Epithelial cell of alveolus of lung (primary cell): Measurements from ENCODE around the gene OR2T6. TPM values are rescaled to one million over a fixed set of nuclear protein-coding genes. Genes with fewer than 3 reads are reported as not detected.

ENCODE experiments used
- total RNA-seq: library from RNA; depleted of rRNA; stranded (reverse); fragments of >200 nt; gene quantifications from 2 replicates; pipeline ENCODE4 v1.2.1, GENCODE V29; 2015

Gene OR2T6, protein sequence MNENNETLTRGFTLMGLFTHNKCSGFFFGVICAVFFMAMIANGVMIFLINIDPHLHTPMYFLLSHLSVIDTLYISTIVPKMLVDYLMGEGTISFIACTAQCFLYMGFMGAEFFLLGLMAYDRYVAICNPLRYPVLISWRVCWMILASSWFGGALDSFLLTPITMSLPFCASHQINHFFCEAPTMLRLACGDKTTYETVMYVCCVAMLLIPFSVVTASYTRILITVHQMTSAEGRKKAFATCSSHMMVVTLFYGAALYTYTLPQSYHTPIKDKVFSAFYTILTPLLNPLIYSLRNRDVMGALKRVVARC
- not detected in 2 replicates for total RNA-seq

GRCh38 chr1:248375446-248375845 is at the start of gene OR2T6:
OR2T6 (plus strand) TSS chr1:248375746; CDS start chr1:248387609, 11,863 bp downstream.

GRCh38 chr1:248348475-248348874 is 27.1 kb upstream of the OR2T6 start, which contains the start of gene OR14C36:
OR14C36 (plus strand) TSS chr1:248348775; CDS start chr1:248348775, 0 bp downstream.

GRCh38 chr1:248361121-248361715 is 14.3 kb upstream of the OR2T6 start, which contains the start of gene OR2T4:
OR2T4 (plus strand) TSS chr1:248361665; CDS start chr1:248361665, 0 bp downstream.

GRCh38 chr1:248402748-248403147 is 27.2 kb downstream of the OR2T6 start, which contains the start of gene OR2T1:
OR2T1 (plus strand) TSS chr1:248403048; CDS start chr1:248406148, 3,100 bp downstream.

Other genes starting within 250 kb of the OR2T6 start
- gene OR2M5, start 230.6 kb upstream of the OR2T6 start, total RNA-seq: not detected in 2 replicates
- gene OR2M2, start 200.9 kb upstream of the OR2T6 start, total RNA-seq: not detected in 2 replicates
- not detected in 2 replicates for gene OR2M3, start 178.5 kb upstream of the OR2T6 start, total RNA-seq
- not detected in 2 replicates for gene OR2M4, start 144.3 kb upstream of the OR2T6 start, total RNA-seq
- gene OR2T33, start 97.8 kb upstream of the OR2T6 start, total RNA-seq: not detected in 2 replicates
- gene OR2T12, start 72.3 kb upstream of the OR2T6 start, total RNA-seq: not detected in 2 replicates
- gene OR2M7, start 51.2 kb upstream of the OR2T6 start, total RNA-seq: not detected in 2 replicates
- not detected in 2 replicates for gene OR14C36, start 27.0 kb upstream of the OR2T6 start, total RNA-seq
- gene OR2T4, start 14.1 kb upstream of the OR2T6 start, total RNA-seq: not detected in 2 replicates
- not detected in 2 replicates for gene OR2T1, start 27.3 kb downstream of the OR2T6 start, total RNA-seq
- gene OR2T2, start 69.9 kb downstream of the OR2T6 start, total RNA-seq: not detected in 2 replicates
- not detected in 2 replicates for gene OR2T3, start 97.6 kb downstream of the OR2T6 start, total RNA-seq
- gene OR2T5, start 112.8 kb downstream of the OR2T6 start, total RNA-seq: not detected in 2 replicates
- not detected in 2 replicates for gene OR2G6, start 132.3 kb downstream of the OR2T6 start, total RNA-seq
- gene OR2T29, start 187.0 kb downstream of the OR2T6 start, total RNA-seq: not detected in 2 replicates
- gene OR2T34, start 199.0 kb downstream of the OR2T6 start, total RNA-seq: not detected in 2 replicates
- gene OR2T10, start 222.0 kb downstream of the OR2T6 start, total RNA-seq: not detected in 2 replicates